Osteocyte (in vitro differentiated cells): ENCODE data around the gene MMRN2. TPM values are rescaled to one million over a fixed set of nuclear protein-coding genes. Genes with fewer than 3 reads are reported as not detected.
"Not testable (repeated sequence)": the region's sequence is repeated elsewhere in the genome, so short reads cannot be mapped to it uniquely, and the experiment has no call there.

Source experiments
- DNase-seq: peaks from one replicate; pipeline ENCODE4 v3.0.0; 2021; ENCODE audit warnings: mixed read lengths; ENCODE audit not compliant: unreplicated experiment; ENCODE audit errors: extremely low spot score
- H3K27ac Mint-ChIP-seq: one replicate; pipeline ENCODE4 v1.8.0; 2021; ENCODE audit warnings: mild to moderate bottlenecking, mixed read lengths; ENCODE audit not compliant: unreplicated experiment
- H3K27me3 Mint-ChIP-seq: one replicate; pipeline ENCODE4 v1.8.0; 2021; ENCODE audit warnings: mixed read lengths; ENCODE audit not compliant: unreplicated experiment
- H3K36me3 Mint-ChIP-seq: one replicate; pipeline ENCODE4 v1.8.0; 2021; ENCODE audit warnings: mixed read lengths; ENCODE audit not compliant: unreplicated experiment
- H3K4me1 Mint-ChIP-seq: one replicate; pipeline ENCODE4 v1.8.0; 2021; ENCODE audit warnings: mixed read lengths; ENCODE audit not compliant: unreplicated experiment
- H3K4me3 Mint-ChIP-seq: one replicate; pipeline ENCODE4 v1.8.0; 2021; ENCODE audit warnings: mild to moderate bottlenecking, moderate library complexity, mixed read lengths; ENCODE audit not compliant: unreplicated experiment
- H3K9me3 Mint-ChIP-seq: one replicate; pipeline ENCODE4 v1.8.0; 2021; ENCODE audit warnings: mixed read lengths; ENCODE audit not compliant: unreplicated experiment
- total RNA-seq: library from RNA; stranded (reverse); gene quantifications from 2 replicates; pipeline ENCODE4 v1.2.1, GENCODE V29; 2021
- TF ChIP-seq, protein P1 (sequence below): fragments of 200-600 bp; sonication (generic); IDR thresholded peaks from 2 replicates; pipeline ENCODE4 v1.5.0; 2021; ENCODE audit warnings: antibody characterized with exemption, mild to moderate bottlenecking, moderate library complexity

The MMRN2 gene
- total RNA-seq, 1 donor from 2014 or later = not detected

DNA sequence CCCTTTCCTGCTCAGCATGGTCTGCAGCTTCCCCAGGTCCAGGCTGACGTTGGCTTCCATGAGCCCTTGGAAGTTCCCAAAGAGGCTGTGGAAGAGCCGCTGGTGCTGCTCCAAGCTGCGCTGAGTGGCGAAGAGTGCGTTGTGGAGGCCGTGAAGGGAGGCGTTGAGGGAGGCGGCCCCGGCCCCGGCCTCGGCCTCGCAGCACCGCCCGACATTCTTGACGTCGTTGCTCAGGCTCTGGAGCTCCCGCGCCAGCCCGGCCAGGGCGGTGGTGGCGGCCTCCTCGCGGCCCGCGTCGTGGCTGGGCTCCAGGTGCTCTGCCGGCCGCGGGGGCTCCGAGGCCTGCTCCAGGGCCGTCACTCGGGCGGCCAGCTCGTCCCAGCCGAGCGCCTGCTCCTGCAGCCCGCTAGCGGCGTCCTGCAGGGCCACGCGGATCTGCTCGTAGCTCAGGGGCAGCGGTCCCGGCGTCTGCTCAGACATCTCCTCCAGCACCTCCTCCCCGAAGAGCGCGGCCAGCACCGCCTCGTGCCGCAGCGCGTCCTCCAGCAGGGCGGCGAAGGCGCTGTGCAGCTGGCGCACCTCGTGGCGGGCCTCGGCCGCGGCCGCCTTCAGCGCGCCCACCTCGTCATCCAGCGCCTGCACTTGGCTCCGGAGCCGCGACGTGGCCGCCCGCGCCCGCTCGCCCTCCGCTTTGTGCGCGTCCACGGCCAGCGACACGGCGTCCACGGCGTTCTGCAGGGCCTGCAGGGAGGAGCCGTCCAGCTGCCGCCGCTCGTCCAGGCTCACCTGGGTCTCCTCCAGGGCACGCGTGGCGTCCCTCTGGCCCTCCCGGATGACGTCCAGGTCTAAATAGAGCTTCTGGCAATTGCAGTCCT is 14.7 kb downstream of the MMRN2 start:
- Mint-ChIP-seq H3K27me3 (peaks cover 6% of the 10 kb centered on the region), H3K9me3 (no peaks in the 10 kb centered on the region), H3K4me1 (peaks cover 9% of the 10 kb centered on the region), H3K27ac (no peak overlapping the region), H3K4me3 (no peak overlapping the region), H3K36me3 (no peaks in the 10 kb centered on the region)
- TF ChIP-seq, protein P1, sequence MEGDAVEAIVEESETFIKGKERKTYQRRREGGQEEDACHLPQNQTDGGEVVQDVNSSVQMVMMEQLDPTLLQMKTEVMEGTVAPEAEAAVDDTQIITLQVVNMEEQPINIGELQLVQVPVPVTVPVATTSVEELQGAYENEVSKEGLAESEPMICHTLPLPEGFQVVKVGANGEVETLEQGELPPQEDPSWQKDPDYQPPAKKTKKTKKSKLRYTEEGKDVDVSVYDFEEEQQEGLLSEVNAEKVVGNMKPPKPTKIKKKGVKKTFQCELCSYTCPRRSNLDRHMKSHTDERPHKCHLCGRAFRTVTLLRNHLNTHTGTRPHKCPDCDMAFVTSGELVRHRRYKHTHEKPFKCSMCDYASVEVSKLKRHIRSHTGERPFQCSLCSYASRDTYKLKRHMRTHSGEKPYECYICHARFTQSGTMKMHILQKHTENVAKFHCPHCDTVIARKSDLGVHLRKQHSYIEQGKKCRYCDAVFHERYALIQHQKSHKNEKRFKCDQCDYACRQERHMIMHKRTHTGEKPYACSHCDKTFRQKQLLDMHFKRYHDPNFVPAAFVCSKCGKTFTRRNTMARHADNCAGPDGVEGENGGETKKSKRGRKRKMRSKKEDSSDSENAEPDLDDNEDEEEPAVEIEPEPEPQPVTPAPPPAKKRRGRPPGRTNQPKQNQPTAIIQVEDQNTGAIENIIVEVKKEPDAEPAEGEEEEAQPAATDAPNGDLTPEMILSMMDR = no peak
- peak; percentile 83 for DNase-seq

- Mint-ChIP-seq H3K4me1 (peaks cover 16% of the 10 kb centered on the region), H3K36me3 (no peaks in the 10 kb centered on the region), H3K27ac (no peak overlapping the region), H3K4me3 (no peak overlapping the region), H3K27me3 (peaks cover 5% of the 10 kb centered on the region), H3K9me3 (no peaks in the 10 kb centered on the region)
- TF ChIP-seq, protein P1 = no peak
- peak; percentile 76 for DNase-seq
These were observed 15.4 kb downstream of the MMRN2 start for GRCh38 chr10:86941991-86942421.

DNA sequence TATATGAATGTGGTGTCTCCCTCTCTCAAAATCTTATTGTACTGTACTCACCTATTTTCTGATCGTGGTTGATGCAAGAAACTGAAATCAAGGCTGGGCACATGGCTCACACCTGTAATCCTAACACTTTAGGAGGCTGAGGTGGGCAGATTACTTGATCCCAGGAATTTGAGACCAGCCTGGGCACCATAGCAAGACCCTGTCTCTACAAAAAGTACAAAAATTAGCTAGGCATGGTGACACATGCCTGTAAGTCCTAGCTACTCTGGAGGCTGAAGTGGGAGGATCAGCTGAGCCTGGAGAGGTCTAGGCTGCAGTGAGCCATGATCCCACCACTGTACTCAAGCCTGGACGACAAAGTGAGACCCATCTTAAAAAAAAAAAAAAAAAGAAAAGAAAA is 16.0 kb downstream of the MMRN2 start:
- Mint-ChIP-seq H3K27ac (no peak overlapping the region), H3K4me3 (no peak overlapping the region), H3K9me3 (no peaks in the 10 kb centered on the region), H3K27me3 (no peaks in the 10 kb centered on the region), H3K36me3 (no peaks in the 10 kb centered on the region), H3K4me1 (peaks cover 20% of the 10 kb centered on the region)
- TF ChIP-seq, protein P1 = no peak
- DNase-seq = peak; percentile 32

DNA sequence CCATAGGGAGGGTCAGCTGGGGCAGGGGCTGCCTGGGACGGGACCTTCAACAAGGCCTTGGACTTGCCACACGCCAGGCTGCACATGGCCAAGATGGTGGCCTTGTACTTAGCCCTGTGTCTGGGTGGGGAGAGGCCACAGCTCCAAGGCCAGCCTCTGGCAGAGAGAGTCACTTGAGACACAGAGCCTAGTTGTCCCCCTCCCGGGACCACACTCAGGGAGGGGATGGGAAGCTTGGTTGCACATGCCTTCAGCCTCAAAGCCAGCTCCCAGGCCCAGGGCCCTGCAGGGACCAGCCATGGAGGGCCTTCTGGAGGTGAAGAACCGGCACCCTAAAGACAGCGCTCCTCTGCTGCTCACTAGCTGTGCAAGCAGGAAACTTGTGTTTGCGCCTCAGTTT is 16.7 kb downstream of the MMRN2 start:
- H3K27me3 Mint-ChIP-seq = no peaks in the 10 kb centered on the region
- no peaks in the 10 kb centered on the region for H3K9me3 Mint-ChIP-seq
- DNase-seq = peak; percentile 75

GRCh38 chr10:86940076-86940475 is 17.3 kb downstream of the MMRN2 start:
- H3K9me3 Mint-ChIP-seq, H3K27ac Mint-ChIP-seq, H3K27me3 Mint-ChIP-seq, H3K4me3 Mint-ChIP-seq, H3K36me3 Mint-ChIP-seq: not testable (repeated sequence)
- DNase-seq = peak; percentile 36
- peaks cover 19% of the 10 kb centered on the region for H3K4me1 Mint-ChIP-seq

More for the DNA sequence above, 16.7 kb downstream of the MMRN2 start:
- TF ChIP-seq, protein P1 = no peak
- Mint-ChIP-seq H3K27ac (no peak overlapping the region), H3K4me3 (no peak overlapping the region), H3K36me3 (no peaks in the 10 kb centered on the region), H3K4me1 (peaks cover 23% of the 10 kb centered on the region)
